ENCODE results near the gene DYNC2I2. TPM values are rescaled to one million over a fixed set of nuclear protein-coding genes. Genes with fewer than 3 reads are reported as not detected.

Gene DYNC2I2
- total and polyA plus RNA-seq, 2 donors from 2014 or later: 76.6 to 98.6 TPM

DNA sequence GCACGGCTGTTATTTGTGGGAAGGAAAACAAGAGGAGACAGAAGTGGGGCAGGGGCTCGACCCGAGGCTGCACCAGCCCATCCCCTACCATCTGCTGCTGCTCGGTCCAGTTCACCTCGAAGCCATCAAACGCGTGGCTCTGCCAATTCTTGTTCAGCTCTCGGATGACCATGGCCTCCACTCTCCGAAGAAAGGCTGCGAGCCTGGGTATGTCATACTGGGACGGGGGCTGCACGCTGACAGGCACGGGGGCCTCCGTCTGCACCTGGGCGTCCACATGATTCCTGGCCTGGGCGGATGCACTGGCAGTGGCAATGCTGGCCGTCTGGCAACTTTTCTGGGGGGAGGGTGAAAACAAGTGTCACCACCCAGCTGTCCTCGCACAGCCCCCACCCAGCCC is 16.0 kb downstream of the DYNC2I2 start:
- TF ChIP-seq, protein P1, sequence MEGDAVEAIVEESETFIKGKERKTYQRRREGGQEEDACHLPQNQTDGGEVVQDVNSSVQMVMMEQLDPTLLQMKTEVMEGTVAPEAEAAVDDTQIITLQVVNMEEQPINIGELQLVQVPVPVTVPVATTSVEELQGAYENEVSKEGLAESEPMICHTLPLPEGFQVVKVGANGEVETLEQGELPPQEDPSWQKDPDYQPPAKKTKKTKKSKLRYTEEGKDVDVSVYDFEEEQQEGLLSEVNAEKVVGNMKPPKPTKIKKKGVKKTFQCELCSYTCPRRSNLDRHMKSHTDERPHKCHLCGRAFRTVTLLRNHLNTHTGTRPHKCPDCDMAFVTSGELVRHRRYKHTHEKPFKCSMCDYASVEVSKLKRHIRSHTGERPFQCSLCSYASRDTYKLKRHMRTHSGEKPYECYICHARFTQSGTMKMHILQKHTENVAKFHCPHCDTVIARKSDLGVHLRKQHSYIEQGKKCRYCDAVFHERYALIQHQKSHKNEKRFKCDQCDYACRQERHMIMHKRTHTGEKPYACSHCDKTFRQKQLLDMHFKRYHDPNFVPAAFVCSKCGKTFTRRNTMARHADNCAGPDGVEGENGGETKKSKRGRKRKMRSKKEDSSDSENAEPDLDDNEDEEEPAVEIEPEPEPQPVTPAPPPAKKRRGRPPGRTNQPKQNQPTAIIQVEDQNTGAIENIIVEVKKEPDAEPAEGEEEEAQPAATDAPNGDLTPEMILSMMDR (IDR thresholded peaks at IDR 0.05; ENCODE audit: borderline replicate concordance, extremely low read depth, insufficient read depth): no peak
- intact Hi-C loops (cut with DNase I): no loop called here
- Histone ChIP-seq H3K4me3 (ENCODE audit: low read length in 3 of 3) (no peak overlapping the region), H3K9ac (ENCODE audit: low read length in 3 of 3) (no peak overlapping the region), H3K4me1 (ENCODE audit: control insufficient read depth in 2 of 3, insufficient read depth in 2 of 3, low read depth in 1 of 3, low read length in 3 of 3) (peaks cover 0 to 10% (median 0%) of the 10 kb centered on the region in 3 donors), H3K27ac (ENCODE audit: low read depth in 2 of 2, low read length in 2 of 2) (no peak overlapping the region), H3K9me3 (ENCODE audit: control insufficient read depth in 2 of 3, insufficient read depth in 1 of 3, low read length in 3 of 3) (no peaks in the 10 kb centered on the region), H3K27me3 (ENCODE audit: control insufficient read depth, insufficient read depth, low read length) (no peaks in the 10 kb centered on the region), H3K36me3 (ENCODE audit: control insufficient read depth in 2 of 3, insufficient read depth in 3 of 3, low read length in 3 of 3) (peaks cover 0 to 3% (median 3%) of the 10 kb centered on the region in 3 donors)
- FAIRE-seq (no peak), DNase-seq (no peak)

- H3K27me3 ChIP-seq (ENCODE audit: control insufficient read depth, insufficient read depth, low read length): no peaks in the 10 kb centered on the region
- H3K9me3 ChIP-seq (ENCODE audit: control insufficient read depth in 2 of 3, insufficient read depth in 1 of 3, low read length in 3 of 3): no peaks in the 10 kb centered on the region
- no peak overlapping the region for H3K27ac ChIP-seq (ENCODE audit: low read depth in 2 of 2, low read length in 2 of 2)
- peaks cover 3 to 9% (median 6%) of the 10 kb centered on the region in 3 donors for H3K36me3 ChIP-seq (ENCODE audit: control insufficient read depth in 2 of 3, insufficient read depth in 3 of 3, low read length in 3 of 3)
- no peak for DNase-seq
- H3K9ac ChIP-seq (ENCODE audit: low read length in 3 of 3): no peak overlapping the region
- no peak overlapping the region for H3K4me3 ChIP-seq (ENCODE audit: low read length in 3 of 3)
- TF ChIP-seq, protein P1 (IDR thresholded peaks at IDR 0.05; ENCODE audit: borderline replicate concordance, extremely low read depth, insufficient read depth): no peak
- H3K4me1 ChIP-seq (ENCODE audit: control insufficient read depth in 2 of 3, insufficient read depth in 2 of 3, low read depth in 1 of 3, low read length in 3 of 3): peaks cover 0 to 23% (median 9%) of the 10 kb centered on the region in 3 donors
- intact Hi-C loops (cut with DNase I): no loop called here
- no peak for FAIRE-seq
Measured at GRCh38 chr9:128638580-128638979, 18.1 kb downstream of the DYNC2I2 start.

DNA sequence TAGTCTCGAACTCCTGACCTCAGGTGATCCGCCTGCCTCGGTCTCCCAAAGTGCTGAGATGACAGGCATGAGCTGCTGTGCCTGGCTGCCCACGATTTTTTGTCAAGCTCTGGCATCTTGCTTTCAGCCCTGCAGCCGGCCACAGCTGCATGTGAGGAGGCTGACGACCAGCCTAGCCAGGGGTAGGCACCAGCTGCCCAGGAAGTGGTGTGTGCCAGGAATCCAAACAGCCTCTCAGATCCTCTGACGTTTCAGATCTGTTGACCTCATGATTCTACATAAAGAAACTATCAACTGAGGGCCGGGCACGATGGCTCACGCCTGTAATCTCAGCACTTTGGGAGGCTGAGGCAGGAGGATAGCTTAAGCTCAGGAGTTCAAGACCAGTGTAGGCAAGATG is 19.0 kb downstream of the DYNC2I2 start:
- intact Hi-C loops (cut with DNase I): no loop called here
- Histone ChIP-seq H3K27me3 (ENCODE audit: control insufficient read depth, insufficient read depth, low read length) (no peaks in the 10 kb centered on the region), H3K4me3 (ENCODE audit: low read length in 3 of 3) (no peak overlapping the region), H3K36me3 (ENCODE audit: control insufficient read depth in 2 of 3, insufficient read depth in 3 of 3, low read length in 3 of 3) (peaks cover 3 to 18% (median 13%) of the 10 kb centered on the region in 3 donors), H3K9ac (ENCODE audit: low read length in 3 of 3) (no peak overlapping the region), H3K27ac (ENCODE audit: low read depth in 2 of 2, low read length in 2 of 2) (no peak overlapping the region), H3K4me1 (ENCODE audit: control insufficient read depth in 2 of 3, insufficient read depth in 2 of 3, low read depth in 1 of 3, low read length in 3 of 3) (peaks cover 0 to 23% (median 9%) of the 10 kb centered on the region in 3 donors), H3K9me3 (ENCODE audit: control insufficient read depth in 2 of 3, insufficient read depth in 1 of 3, low read length in 3 of 3) (no peaks in the 10 kb centered on the region)
- DNase-seq (no peak), FAIRE-seq (no peak)
- TF ChIP-seq, protein P1 (IDR thresholded peaks at IDR 0.05; ENCODE audit: borderline replicate concordance, extremely low read depth, insufficient read depth): no peak
